GM18870 (cell line): ENCODE results near the gene PFKFB3.

ENCODE experiments used
- ATAC-seq: cut with Tn5 transposase; IDR thresholded peaks from one replicate; pipeline ENCODE4 v1.9.1; 2021; ENCODE audit warnings: moderate library complexity; ENCODE audit not compliant: unreplicated experiment

PFKFB3 gene

DNA sequence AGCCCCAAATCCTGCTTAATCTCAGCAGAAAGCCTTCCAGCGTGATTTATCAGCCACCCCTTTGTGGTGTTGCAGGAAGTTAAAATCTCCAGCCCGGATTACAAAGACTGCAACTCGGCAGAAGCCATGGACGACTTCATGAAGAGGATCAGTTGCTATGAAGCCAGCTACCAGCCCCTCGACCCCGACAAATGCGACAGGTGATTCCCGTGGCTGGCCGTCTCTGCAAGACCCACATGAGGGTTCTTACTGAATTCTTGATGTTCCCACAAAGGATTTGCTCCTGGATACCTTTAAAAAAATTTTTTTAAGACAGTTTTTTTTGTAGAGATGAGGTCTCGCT lies 16.7 kb downstream of the PFKFB3 start:
- no peak for ATAC-seq

DNA sequence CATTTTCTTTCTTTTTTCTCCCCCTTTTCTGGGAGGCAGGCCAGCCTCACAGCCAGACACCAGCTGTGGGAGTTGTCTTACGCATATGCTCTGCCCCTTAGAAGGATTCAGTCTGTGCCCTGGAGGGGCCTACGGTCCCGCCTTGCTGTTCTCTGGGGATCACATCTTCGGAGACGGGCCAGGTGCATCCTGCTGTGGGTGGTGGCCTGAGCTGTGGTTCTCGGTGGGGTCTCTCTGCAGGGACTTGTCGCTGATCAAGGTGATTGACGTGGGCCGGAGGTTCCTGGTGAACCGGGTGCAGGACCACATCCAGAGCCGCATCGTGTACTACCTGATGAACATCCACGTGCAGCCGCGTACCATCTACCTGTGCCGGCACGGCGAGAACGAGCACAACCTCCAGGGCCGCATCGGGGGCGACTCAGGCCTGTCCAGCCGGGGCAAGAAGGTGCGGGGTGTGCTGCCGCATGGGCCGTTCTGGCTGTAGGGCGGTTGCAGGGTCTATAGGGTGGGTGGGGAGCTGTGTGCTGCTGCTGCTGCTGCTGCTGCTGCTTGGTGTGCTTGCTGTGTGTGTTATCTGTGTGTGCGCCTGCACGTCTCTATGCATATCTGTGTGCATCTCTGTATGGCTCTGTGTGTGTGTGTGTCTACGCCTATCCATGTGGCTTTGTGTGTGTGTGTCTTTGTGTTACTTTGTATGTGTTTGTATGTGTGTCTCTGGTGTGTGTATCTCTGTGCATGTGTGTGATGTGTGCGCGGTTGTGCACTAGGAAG lies 17.9 kb downstream of the PFKFB3 start:
- no peak for ATAC-seq

DNA sequence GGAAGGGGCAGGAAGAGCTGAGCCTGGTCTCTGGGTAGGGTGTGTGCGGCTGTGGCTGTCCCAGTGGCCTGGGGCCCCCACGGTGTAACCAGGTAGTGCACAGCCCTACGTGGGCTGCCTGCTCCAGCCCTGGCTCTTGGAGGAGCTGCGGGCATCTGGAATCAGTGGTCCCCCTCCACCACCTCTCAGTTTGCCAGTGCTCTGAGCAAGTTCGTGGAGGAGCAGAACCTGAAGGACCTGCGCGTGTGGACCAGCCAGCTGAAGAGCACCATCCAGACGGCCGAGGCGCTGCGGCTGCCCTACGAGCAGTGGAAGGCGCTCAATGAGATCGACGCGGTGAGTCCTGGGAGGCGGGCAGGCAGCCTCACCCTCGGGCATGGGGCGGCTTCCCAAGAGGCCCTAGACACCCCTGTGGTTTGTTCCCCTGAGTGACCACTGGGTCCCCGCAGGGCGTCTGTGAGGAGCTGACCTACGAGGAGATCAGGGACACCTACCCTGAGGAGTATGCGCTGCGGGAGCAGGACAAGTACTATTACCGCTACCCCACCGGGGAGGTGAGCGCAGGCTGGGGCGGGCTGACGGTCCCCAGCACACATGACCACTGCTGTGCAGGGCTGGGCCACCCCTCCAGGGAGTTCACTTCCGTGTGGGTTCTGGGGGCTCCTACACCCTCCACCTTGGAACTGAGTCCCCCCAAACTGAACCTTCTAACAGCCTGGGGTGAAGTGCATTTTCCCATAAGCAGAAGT lies 18.6 kb downstream of the PFKFB3 start:
- ATAC-seq = no peak

DNA sequence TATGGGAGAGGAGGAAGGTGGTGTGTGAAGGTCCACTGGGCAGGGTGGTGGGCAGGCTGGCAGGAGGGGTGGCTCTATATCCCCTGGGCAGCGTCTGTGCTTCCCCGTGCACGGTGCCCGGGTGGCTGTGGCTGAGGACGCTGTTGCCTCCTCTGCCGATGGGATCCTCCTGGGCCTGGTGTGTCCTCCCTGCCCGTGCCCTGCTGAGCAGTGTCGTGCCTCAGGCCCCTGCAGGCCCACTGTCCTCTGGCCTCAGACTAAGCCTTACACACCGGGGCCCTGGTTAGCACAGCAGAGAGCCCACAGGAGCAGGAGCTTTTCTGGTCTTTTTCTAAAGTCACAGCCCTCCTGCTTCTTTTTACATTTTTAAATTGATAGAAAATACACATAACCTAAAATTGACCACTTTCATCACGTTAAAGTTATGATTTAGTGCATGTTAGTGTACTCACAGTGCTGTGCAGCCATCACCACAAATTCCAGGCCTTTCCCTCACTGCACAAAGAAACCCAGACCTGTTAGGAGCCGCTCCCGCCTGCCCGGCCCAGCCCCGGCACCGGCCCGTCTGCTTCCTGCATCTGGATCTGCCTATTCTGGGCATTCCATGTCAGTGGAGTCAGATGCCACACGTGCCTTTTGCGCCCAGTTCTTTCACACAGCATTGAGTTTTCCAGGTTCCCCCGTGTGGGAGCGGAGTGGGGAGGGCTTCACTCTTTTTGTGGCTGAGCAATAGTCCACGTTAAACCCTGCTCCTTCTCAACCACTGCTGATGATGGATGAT lies 19.4 kb downstream of the PFKFB3 start:
- no peak for ATAC-seq

DNA sequence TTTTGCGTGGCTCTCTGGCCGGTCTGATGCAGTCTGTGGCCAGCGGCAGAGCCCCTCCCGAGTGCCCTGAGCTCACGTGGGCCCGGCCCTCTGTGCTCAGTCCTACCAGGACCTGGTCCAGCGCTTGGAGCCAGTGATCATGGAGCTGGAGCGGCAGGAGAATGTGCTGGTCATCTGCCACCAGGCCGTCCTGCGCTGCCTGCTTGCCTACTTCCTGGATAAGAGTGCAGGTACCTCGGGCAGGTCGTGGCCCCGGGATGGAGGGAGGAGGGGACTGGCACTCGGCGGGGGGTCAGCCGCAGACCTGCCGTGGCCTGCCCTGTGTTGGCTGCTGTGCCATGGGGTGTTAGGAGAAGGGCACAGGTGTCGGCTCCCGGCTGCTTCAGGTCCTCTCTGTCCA lies 20.0 kb downstream of the PFKFB3 start:
- ATAC-seq = no peak

DNA sequence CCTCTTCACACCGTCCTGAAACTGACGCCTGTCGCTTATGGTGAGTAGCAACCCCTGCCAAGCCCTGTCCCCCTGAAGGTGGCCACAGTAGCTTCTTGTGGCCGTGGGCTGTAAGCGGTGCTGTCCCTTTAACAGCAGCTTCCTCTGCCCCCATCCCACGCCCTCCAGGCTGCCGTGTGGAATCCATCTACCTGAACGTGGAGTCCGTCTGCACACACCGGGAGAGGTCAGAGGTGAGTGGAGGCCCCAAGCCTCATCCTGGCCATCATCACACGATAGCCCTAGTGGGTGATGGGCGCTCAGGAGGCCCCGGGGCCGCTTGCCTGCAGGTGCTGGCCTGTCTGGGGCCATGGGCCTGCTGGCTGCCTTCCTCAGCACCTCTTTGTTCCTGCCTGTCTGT lies 21.2 kb downstream of the PFKFB3 start:
- no peak for ATAC-seq

DNA sequence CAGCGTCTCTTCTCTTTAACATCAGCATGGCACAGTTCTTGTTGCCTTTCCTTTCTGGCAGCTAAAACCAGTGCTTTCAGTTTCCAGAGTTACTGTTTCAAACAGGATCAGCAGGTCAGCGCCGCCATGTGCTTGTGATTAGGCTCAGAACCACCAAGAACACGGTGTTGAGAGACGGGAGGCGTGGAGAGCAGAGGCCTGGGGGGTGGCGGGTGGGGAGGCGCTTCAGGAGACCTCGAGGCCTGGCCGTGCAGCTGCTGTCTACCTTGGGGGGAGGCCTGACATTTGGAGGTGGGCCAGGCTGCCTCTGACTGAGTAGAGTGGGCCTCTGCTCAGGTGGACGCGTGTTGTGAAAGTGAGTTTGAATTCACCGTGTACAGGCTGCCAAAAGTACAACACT lies 22.0 kb downstream of the PFKFB3 start:
- ATAC-seq = no peak

DNA sequence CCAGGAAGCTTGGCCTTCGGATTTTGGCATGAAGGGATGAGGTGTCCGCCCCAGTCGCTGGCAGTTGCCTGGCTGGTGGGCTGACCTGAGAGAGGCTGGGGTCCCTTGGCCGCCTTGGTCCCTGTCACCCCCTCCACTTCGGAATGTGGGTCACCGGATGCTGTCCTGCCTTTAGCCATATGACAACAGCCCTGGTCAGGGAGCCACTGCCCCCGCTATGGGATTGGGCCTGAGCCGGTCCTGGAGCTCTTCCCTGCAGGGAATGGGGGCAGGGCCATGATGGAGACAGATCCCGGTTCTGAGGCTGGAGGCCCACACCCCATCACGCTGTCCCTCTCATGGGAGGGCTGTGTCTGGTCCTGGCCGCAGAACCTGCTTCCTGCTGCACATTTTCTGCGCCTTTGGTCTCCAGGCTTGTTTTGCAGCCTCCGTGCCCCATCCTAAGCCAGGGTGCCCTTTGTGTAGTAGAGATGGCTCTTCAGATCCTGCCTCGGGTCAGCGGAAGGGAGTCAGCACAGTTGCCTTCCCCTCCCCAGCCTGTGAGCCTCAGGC lies 22.6 kb downstream of the PFKFB3 start:
- ATAC-seq = no peak

DNA sequence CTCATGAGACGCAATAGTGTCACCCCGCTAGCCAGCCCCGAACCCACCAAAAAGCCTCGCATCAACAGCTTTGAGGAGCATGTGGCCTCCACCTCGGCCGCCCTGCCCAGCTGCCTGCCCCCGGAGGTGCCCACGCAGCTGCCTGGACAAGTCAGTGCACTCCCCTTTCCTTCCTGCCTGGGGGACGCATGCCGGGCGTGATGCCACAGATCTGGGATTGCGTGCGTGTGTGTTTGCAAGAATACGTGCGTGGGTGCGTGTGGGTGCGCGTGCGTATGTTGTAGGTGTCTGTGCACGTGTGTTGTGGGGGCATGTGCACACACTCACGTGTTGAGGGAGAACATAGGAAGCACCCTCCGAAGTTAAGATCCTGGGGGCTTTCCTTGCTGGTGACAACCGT lies 23.5 kb downstream of the PFKFB3 start:
- ATAC-seq = no peak

DNA sequence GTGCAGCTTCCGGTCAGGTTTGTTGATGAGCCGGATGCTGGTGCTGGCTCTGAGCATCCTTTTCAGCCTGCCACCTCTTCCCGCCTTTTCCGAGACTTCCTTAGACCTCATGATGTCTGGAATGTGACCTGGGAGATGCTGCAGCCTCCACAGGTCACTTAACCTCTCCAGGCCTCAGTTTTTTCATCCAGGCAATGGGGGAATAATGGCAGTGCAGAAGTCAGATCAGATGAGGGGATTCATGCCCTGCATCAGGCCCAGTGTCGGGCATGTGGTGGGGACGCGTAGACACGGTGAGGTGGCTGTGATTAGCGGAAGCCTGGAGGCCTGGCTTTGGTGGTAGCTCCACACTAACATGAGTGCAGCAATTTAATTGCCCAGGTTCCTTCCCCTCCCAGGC lies 24.6 kb downstream of the PFKFB3 start:
- ATAC-seq = no peak

DNA sequence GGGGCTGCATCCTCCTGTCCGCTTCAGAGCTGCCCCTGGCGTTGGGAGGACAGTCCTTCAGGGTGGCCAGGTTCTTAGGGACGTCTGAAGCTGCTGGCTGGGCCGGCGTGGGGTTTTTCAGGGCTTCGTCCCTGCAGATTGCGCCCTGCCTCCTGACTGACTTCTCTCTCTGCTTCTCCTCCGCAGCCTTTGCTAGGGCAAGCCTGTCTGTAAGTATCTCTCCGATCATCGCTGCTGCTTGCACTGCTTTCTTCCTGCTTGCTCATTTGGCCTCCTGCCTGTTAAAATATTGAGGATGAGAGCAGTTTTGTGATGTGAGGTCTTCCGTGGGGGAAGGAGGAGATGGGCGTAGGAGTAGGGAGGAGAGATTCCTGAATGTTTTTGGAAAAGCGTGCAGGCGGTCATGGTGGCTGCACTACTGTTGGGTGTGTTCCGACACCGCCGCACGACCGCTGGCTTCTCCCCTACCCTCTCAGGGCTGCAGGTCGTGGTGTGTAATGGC lies 25.3 kb downstream of the PFKFB3 start:
- ATAC-seq = no peak

DNA sequence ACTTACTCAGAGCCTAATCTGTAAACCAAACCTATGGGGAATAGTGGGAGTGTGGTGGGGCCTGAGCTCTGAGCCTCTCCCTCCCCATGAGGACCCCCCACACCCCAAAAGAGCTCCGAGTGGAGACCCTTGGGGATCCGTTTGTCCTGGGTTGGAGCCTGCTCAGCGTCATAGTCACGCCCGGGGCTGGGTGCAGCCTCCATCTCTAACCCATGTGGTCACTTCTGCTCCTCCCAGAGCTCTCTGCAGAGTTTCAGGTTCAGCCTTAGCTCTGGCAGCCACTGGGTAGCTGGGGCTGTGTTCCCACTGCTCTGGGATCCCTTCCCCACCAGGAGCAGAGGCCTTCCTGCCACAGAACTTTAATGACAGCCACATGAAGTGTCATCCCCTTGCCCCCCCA lies 25.9 kb downstream of the PFKFB3 start:
- no peak for ATAC-seq

DNA sequence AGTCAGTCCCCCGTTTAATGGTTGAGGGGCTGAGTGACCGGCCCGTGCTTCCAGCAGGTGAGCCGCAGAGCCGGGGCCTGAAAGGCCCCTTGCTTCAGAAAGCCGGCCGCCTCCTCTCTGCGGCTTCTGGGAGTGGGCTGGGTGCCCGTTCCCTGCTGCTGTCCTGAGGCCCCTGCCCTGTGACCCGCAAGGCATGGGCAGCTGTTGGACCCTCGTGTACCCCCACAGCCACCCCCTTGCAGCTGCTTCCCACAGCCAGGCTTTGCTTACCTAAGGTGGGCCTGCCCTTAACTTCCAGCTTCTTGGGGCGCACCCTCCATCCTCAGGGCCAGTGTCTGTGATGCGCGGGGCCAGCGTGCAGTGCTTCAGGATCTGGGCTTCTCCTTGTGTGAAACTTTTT lies 26.6 kb downstream of the PFKFB3 start:
- ATAC-seq = no peak

DNA sequence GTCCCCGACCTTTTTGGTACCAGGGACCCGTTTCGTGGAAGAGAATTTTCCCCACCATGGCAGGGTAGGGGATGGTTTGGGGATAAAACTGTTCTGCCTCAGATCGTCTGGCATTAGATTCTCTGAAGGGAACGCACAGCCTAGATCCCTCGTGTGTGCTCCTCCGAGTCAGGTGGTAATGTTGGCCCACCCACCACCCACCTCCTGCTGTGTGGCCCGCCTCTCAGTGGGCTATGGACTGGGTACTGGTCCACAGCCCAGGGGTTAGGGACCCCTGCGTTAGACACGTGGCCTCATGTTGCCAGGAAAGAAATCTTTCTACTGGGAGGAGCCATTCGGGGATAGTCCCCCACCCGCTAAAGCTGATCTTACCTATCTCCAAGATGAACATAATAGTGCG lies 27.0 kb downstream of the PFKFB3 start:
- ATAC-seq = no peak

DNA sequence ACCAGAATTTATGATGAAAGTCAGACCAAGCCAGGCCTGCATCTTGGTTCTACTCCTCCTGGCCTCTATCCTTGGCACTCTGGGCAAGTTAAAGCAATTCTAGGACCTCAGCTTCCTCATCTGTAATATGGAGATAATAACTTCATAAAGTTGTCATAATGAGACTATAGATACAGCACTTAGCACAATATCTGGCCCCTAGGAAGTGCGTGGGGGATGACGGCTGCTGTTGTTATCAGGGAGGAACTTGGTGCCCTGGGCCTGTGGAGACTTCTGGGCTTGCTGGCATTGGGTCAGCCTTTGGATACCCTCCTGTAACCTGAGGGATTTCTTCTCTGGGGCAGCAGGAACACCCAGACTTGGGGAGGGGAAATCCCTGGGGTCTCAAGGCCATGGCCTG lies 27.6 kb downstream of the PFKFB3 start:
- no peak for ATAC-seq

DNA sequence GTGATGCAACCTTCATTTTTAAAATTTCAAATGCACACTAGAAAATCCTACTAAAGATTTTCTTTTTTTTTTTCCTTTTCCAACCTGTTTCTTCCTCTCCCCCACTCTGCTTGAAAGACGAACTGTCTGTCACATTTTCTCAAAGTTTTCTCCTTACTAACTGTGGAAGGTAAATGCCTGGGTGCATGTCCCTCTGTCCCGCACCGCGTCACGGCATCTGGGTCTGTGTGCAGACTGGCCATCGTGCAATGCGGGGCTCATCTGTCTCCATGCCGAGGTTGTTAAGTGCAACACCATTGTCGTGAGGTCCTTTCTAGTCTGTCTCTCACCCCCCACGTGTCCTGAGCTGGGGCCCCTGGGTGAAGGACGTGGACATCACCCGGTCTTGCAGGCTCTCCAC lies 28.4 kb downstream of the PFKFB3 start:
- no peak for ATAC-seq

DNA sequence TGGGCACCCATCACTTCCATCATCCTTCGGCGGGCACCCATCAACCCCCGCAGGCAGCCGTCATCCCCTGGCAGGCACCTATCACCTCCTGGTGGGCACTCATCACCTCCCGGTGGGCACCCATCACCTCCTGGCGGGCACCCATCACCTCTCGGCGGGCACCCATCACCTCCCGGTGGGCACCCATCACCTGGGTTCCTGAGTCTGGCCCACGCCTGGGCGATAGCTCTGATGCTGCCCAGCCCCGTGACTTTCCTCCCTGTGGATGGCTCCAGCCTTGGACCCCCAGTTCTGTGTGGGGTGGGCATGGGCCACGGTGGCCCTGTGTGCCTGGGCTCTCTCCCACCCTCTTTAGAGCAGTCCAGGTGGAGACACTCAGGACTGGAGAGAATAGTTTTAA lies 29.0 kb downstream of the PFKFB3 start:
- no peak for ATAC-seq

DNA sequence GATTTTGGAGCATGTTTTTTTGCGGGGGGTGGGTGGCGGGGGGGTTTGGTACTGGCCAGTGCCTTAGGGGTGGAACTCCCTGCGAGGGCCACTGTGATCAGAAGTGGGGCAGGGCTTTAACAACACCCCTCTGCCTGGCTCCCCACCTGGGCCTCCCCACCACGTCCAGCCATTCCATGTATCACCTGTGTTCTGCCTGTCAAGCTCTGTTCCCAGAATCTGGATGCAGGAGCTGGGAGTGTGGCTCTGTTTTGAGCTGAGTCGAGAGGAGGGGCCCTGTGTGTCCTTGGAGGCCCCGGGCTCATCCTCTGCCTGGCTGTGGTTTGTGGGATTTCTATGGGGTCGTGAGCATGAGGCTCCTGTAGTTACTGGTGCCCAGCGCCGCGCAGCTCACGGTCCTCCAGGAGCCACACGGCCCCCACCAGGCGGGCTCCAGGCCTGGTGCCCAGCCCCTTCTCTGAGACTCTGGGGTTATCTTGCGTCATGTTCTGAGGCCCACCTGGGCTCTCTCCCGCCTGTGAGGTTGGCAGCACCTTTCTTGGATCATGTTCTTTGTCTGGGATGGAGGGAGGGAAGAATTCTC lies 29.6 kb downstream of the PFKFB3 start:
- no peak for ATAC-seq

DNA sequence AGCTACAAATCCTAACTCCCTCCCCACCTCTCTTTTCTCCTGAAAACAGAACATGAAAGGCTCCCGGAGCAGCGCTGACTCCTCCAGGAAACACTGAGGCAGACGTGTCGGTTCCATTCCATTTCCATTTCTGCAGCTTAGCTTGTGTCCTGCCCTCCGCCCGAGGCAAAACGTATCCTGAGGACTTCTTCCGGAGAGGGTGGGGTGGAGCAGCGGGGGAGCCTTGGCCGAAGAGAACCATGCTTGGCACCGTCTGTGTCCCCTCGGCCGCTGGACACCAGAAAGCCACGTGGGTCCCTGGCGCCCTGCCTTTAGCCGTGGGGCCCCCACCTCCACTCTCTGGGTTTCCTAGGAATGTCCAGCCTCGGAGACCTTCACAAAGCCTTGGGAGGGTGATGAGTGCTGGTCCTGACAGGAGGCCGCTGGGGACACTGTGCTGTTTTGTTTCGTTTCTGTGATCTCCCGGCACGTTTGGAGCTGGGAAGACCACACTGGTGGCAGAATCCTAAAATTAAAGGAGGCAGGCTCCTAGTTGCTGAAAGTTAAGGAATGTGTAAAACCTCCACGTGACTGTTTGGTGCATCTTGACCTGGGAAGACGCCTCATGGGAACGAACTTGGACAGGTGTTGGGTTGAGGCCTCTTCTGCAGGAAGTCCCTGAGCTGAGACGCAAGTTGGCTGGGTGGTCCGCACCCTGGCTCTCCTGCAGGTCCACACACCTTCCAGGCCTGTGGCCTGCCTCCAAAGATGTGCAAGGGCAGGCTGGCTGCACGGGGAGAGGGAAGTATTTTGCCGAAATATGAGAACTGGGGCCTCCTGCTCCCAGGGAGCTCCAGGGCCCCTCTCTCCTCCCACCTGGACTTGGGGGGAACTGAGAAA lies 30.4 kb downstream of the PFKFB3 start:
- no peak for ATAC-seq

DNA sequence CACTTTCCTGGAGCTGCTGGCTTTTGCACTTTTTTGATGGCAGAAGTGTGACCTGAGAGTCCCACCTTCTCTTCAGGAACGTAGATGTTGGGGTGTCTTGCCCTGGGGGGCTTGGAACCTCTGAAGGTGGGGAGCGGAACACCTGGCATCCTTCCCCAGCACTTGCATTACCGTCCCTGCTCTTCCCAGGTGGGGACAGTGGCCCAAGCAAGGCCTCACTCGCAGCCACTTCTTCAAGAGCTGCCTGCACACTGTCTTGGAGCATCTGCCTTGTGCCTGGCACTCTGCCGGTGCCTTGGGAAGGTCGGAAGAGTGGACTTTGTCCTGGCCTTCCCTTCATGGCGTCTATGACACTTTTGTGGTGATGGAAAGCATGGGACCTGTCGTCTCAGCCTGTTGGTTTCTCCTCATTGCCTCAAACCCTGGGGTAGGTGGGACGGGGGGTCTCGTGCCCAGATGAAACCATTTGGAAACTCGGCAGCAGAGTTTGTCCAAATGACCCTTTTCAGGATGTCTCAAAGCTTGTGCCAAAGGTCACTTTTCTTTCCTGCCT lies 31.1 kb downstream of the PFKFB3 start:
- ATAC-seq = no peak
